ENCODE results near the gene NKX1-1. TPM values are rescaled to one million over a fixed set of nuclear protein-coding genes. Genes with fewer than 3 reads are reported as not detected.

The NKX1-1 gene
- total and polyA plus RNA-seq, 2 experiments from 2014 or later, result not detected

DNA sequence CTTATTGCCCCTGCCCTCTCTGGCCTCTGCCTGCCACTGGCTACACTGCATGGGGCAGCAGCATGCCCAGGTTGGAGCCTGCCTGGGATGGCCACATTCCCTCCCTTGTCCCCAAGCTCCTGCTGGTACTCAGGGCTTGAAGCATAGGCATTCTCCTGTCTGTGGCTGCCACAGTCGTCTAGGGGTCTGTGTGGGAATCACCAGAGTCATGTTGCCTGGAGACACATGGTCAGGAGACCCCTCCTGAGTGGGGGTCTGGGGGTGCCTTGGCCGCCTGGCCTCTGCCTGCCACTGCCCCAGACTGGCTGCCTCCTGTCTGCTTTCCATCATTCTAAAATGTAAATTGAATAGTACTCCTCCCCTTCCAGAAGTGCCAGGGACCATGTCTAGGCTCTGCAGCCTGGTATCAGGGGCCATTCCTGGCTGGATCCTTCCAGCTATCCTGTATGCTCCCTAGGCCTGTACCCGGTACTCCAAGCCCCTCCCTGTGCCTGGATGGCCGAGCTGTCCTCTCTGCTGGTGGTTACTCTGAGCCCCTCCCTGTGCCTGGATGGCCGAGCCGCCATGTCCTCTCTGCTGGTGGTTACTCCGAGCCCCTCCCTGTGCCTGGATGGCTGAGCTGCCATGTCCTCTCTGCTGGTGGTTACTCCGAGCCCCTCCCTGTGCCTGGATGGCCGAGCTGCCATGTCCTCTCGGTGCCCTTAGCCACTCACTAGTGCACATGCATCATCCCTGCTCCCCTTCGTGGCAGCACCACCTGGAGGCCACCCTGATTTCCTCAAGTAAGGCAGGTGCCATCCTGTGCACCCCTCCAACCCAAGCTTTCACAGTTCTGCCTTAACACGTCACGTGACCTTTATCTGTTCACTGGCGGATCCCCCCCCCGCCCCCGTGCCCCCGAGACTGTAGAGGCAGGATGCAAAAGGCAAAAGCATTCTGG is 5.5 kb upstream of the NKX1-1 start:
- ATAC-seq (peak; percentile 5; the same call in 2 of the 3 replicates), DNase-seq (ENCODE audit: low spot score) (peak; percentile 44)
- Mint-ChIP-seq H3K4me1 (peaks cover 12% of the 10 kb centered on the region), H3K27ac (no peak overlapping the region), H3K4me3 (no peak overlapping the region), H3K27me3 (ENCODE audit: insufficient read depth, low read depth, poor library complexity) (peaks cover 76% of the 10 kb centered on the region), H3K36me3 (ENCODE audit: low read depth) (no peaks in the 10 kb centered on the region; the same call in 2 of the 3 replicates), H3K9me3 (no peaks in the 10 kb centered on the region; the same call in 1 of the 3 replicates)
- Histone ChIP-seq H4K20me1 (replicated peaks; ENCODE audit: insufficient read depth) (peaks cover 3% of the 10 kb centered on the region), H3K4me3 (no peak overlapping the region), H2AFZ (no peak overlapping the region), H3K36me3 (ENCODE audit: insufficient read depth) (no peaks in the 10 kb centered on the region), H3K79me2 (replicated peaks; ENCODE audit: insufficient read depth) (no peaks in the 10 kb centered on the region), H3K4me1 (ENCODE audit: insufficient read depth) (peaks cover 11% of the 10 kb centered on the region; the same call in 1 of the 2 replicates), H3F3A (replicated peaks; ENCODE audit: low read depth) (0 out of 2 replicates have a peak, but pooled peaks cover 6% of the 10 kb centered on the region), H3K4me2 (no peak overlapping the region), H3K27ac (ENCODE audit: low read depth) (no peak overlapping the region), H3K9me2 (ENCODE audit: insufficient read depth) (no peaks in the 10 kb centered on the region), H3K27me3 (ENCODE audit: insufficient read depth) (peaks cover 74% of the 10 kb centered on the region)
- TF ChIP-seq, protein P1, sequence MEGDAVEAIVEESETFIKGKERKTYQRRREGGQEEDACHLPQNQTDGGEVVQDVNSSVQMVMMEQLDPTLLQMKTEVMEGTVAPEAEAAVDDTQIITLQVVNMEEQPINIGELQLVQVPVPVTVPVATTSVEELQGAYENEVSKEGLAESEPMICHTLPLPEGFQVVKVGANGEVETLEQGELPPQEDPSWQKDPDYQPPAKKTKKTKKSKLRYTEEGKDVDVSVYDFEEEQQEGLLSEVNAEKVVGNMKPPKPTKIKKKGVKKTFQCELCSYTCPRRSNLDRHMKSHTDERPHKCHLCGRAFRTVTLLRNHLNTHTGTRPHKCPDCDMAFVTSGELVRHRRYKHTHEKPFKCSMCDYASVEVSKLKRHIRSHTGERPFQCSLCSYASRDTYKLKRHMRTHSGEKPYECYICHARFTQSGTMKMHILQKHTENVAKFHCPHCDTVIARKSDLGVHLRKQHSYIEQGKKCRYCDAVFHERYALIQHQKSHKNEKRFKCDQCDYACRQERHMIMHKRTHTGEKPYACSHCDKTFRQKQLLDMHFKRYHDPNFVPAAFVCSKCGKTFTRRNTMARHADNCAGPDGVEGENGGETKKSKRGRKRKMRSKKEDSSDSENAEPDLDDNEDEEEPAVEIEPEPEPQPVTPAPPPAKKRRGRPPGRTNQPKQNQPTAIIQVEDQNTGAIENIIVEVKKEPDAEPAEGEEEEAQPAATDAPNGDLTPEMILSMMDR (conservative IDR thresholded peaks at IDR 0.05; ENCODE audit: low read depth in 2 of 2), result peak; percentile 15 to 58; a peak in 3 of 4 replicates
- TF ChIP-seq STAT1 (IDR thresholded peaks at IDR 0.05; ENCODE audit: unreplicated experiment), result no peak
- TF ChIP-seq ZNF331 (CRISPR knock-in tag; IDR thresholded peaks at IDR 0.05; ENCODE audit: low read depth), result no peak
- TF ChIP-seq, protein P2, sequence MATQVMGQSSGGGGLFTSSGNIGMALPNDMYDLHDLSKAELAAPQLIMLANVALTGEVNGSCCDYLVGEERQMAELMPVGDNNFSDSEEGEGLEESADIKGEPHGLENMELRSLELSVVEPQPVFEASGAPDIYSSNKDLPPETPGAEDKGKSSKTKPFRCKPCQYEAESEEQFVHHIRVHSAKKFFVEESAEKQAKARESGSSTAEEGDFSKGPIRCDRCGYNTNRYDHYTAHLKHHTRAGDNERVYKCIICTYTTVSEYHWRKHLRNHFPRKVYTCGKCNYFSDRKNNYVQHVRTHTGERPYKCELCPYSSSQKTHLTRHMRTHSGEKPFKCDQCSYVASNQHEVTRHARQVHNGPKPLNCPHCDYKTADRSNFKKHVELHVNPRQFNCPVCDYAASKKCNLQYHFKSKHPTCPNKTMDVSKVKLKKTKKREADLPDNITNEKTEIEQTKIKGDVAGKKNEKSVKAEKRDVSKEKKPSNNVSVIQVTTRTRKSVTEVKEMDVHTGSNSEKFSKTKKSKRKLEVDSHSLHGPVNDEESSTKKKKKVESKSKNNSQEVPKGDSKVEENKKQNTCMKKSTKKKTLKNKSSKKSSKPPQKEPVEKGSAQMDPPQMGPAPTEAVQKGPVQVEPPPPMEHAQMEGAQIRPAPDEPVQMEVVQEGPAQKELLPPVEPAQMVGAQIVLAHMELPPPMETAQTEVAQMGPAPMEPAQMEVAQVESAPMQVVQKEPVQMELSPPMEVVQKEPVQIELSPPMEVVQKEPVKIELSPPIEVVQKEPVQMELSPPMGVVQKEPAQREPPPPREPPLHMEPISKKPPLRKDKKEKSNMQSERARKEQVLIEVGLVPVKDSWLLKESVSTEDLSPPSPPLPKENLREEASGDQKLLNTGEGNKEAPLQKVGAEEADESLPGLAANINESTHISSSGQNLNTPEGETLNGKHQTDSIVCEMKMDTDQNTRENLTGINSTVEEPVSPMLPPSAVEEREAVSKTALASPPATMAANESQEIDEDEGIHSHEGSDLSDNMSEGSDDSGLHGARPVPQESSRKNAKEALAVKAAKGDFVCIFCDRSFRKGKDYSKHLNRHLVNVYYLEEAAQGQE (IDR thresholded peaks at IDR 0.05; ENCODE audit: unreplicated experiment), result peak; percentile 44

DNA sequence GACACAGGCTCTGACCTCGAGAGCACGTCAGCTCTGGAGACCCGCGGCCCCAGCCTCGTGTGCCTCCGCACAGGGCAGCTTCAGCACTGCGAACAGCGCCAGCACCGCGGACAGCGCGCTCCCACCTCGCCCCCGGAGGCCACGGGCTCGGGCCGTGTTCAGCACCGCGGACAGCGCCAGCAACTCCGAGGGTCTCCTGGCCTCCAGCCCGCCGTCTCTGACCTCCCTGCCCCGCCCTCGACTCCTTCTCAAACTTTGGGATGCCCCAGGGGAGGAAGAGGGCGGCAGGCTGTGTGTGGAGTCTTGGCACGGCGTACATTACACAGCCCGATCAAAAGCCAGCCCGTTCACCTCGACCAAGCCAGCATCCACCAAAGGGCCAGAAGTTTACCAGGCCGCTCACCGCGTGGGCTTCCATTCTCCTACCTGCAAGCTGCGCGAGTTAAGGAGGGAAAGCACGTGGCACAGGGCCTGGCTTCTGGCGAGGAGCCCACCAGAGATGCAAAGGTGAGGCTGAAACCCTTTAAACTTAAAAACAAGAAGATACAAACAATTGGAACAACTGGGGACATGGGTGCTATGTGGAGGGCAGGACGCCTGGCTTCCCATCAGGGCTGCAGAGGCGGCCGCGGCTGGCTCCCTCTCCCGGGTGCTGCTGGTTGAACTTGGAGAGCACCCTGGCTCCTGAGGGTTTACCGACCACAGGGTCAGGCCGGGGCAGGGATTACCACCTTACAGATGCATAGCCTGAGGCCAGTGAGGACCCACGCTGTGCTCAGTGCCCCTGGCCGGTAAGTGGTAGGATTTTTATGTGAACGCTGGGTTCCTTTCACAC is 4.5 kb upstream of the NKX1-1 start:
- Histone ChIP-seq H3K36me3 (ENCODE audit: insufficient read depth) (no peaks in the 10 kb centered on the region), H4K20me1 (replicated peaks; ENCODE audit: insufficient read depth) (peaks cover 3% of the 10 kb centered on the region), H3K9me2 (ENCODE audit: insufficient read depth) (no peaks in the 10 kb centered on the region), H3K4me2 (no peak overlapping the region), H3K79me2 (replicated peaks; ENCODE audit: insufficient read depth) (no peaks in the 10 kb centered on the region), H3F3A (replicated peaks; ENCODE audit: low read depth) (0 out of 2 replicates have a peak, but pooled peaks cover 6% of the 10 kb centered on the region), H3K27me3 (ENCODE audit: insufficient read depth) (peaks cover 84% of the 10 kb centered on the region), H3K4me1 (ENCODE audit: insufficient read depth) (peaks cover 11% of the 10 kb centered on the region; the same call in 1 of the 2 replicates), H2AFZ (no peak overlapping the region), H3K4me3 (no peak overlapping the region), H3K27ac (ENCODE audit: low read depth) (no peak overlapping the region)
- peak; percentile 57 for ATAC-seq
- Mint-ChIP-seq H3K4me3 (no peak overlapping the region; the same call in 2 of the 3 replicates), H3K36me3 (ENCODE audit: low read depth) (no peaks in the 10 kb centered on the region; the same call in 2 of the 3 replicates), H3K27ac (no peak overlapping the region; the same call in 1 of the 2 replicates), H3K4me1 (peaks cover 12% of the 10 kb centered on the region), H3K9me3 (no peaks in the 10 kb centered on the region; the same call in 1 of the 3 replicates), H3K27me3 (ENCODE audit: insufficient read depth, low read depth, poor library complexity) (peaks cover 80% of the 10 kb centered on the region)
- peak; percentile 95 for DNase-seq (ENCODE audit: low spot score)
- TF ChIP-seq NANOG (IDR thresholded peaks at IDR 0.05; ENCODE audit: borderline replicate concordance) (no peak), EZH2 (IDR thresholded peaks at IDR 0.05; ENCODE audit: low read depth, unreplicated experiment) (no peak), ZNF331 (CRISPR knock-in tag; IDR thresholded peaks at IDR 0.05; ENCODE audit: low read depth) (peak; percentile 71), CREB1 (CRISPR knock-in tag; IDR thresholded peaks at IDR 0.05; ENCODE audit: low read depth) (peak; percentile 81), POLR2AphosphoS5 (IDR thresholded peaks at IDR 0.05; ENCODE audit: low read depth) (peak; percentile 42), ZNF114 (CRISPR knock-in tag; IDR thresholded peaks at IDR 0.05) (peak; percentile 99), ETS1 (IDR thresholded peaks at IDR 0.05) (peak; percentile 62; the same call in 1 of the 2 replicates), EZH2phosphoT487 (IDR thresholded peaks at IDR 0.05; ENCODE audit: unreplicated experiment) (no peak), JUNB (IDR thresholded peaks at IDR 0.05; ENCODE audit: unreplicated experiment) (no peak)
- TF ChIP-seq, protein P1 (conservative IDR thresholded peaks at IDR 0.05; ENCODE audit: low read depth in 2 of 2), result no peak
